HG02571 (cell line): ENCODE measurements around the gene FGD3.
"Not testable (repeated sequence)": the region's sequence is repeated elsewhere in the genome, so short reads cannot be mapped to it uniquely, and the experiment has no call there.

Experiments
- ATAC-seq: cut with Tn5 transposase; IDR thresholded peaks from one replicate; pipeline ENCODE4 v1.9.1; 2021; ENCODE audit warnings: mild to moderate bottlenecking, moderate library complexity; ENCODE audit not compliant: unreplicated experiment

The FGD3 gene

DNA sequence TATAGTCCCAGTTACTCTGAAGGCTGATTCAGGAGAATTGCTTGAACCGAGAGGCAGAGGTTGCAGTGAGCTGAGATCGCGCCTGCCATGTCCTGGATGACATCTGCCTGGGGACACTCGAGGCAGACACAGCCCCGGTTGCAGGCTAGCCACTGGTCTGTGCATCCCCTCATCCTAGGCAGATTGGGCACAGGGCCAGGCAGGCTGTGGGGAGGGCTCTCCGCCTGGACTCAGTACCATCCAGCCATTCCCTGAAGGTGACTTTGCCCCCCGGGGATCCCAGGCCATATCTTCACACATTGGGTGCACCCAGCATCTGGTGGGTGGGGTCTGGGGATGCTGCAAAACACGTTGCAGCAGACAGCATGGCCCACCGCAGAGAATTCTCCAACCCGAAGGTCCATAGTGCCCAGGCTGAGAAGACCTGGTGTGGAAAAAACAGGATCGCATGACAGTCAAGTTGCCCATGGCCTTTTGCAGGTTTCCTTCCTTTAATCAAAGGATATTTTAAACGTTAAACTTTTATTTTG is 60.3 kb downstream of the FGD3 start:
- ATAC-seq = no peak

DNA sequence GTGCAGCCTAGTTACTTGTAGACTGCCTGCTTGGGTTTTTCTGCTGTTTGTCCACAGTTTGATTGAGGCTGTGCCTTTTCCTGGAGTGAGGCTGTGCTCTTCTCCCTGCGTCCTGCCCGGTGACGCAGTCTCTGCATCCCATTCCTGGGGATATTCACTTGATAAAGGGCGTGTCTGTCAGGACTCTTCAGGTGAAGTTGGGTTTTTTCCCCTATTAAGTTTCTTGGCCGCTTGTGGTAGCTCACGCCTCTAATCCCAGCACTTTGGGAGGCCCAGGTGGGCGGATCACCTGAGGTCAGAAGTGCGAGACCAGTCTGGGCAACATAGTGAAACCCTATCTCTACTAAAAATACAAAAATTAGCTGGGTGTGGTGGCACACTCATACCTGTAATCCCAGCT is 61.1 kb downstream of the FGD3 start:
- no peak for ATAC-seq

DNA sequence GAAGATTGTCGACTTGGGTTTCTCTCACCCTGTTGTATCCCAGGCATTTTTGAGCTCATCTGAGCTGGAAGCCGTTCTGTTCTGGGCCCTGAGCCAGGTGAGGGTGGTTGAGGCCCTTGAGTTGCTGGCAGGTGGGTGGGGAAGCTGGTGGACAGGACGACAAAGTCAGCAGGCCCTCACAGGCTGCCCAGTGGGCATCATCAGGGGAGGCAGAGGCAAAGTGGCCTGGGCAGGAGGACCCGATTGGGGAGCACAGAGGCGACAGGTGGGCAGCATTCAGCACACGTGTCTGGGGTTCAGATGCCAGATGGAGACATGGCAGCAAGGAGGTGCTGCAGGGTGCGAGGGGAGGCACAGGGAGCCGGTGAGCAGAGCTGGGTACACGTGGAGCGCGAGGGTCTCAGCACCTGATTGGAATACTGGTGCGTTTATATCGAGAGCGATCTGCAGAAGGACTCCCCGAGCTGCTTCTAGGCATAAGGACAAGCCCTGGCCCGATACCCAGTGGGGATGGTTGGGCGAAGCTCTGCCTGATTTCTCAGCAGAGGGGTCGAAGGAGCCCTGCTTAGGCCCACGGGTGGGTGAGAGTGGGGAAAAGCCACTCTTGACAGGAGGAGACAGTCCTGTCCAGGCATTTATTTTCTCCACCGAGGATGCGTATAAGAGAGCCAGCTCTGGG is 62.2 kb downstream of the FGD3 start:
- no peak for ATAC-seq

DNA sequence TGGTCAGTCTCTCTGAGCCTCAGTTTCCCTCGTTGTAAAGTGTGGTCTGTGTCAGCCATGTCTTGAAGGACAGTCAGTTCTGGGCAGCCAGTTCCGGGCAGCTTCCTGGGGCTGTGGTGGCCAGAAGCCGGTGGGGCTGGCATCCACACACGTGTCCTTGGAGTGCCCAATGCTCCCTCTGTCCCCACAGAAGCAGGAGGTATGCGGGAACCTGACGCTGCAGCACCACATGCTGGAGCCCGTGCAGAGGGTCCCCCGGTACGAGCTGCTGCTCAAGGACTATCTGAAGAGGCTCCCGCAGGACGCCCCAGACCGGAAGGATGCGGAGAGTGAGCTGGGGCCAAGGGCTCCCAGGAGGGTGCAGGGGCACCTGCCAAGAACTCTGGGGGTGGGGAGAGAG is 62.7 kb downstream of the FGD3 start:
- ATAC-seq = no peak

DNA sequence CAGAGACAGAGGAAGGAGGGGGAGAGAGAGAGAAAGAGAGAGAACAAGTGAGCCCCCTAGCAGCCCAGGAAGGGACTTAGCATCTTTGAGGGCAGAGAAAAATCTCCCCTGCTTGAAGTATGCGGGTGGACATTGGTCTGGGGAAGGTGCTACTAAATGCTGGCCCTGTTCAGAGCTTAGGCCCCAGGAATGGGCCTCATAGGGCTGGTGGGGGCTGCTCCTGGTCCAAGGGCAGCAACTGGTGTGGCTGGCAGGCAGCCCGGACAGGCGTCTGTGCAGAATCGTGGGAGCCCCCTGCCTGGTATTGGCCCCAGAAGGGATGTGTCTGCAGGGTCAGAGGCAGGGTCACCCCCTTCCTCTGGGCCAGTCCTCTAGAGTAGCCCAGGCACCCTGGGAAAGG is 63.4 kb downstream of the FGD3 start:
- ATAC-seq = no peak

DNA sequence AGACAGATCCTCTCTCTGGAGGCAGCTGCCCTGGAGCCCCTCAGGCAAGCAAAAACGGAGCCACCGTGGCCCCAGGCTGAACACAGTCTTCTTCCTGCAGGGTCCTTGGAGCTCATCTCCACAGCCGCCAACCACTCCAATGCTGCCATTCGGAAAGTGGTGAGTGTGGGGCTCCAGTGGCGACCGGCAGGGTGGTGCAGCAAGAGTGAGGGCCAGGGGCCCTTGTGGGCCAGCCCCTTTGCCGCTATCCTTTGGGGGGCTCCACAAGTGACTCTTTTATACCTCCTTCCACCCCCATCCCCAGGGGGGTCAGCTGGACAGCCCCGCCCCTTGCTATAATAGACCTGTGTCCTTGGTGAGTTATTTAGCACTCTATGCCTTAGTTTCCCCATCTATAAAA is 63.8 kb downstream of the FGD3 start:
- no peak for ATAC-seq

DNA sequence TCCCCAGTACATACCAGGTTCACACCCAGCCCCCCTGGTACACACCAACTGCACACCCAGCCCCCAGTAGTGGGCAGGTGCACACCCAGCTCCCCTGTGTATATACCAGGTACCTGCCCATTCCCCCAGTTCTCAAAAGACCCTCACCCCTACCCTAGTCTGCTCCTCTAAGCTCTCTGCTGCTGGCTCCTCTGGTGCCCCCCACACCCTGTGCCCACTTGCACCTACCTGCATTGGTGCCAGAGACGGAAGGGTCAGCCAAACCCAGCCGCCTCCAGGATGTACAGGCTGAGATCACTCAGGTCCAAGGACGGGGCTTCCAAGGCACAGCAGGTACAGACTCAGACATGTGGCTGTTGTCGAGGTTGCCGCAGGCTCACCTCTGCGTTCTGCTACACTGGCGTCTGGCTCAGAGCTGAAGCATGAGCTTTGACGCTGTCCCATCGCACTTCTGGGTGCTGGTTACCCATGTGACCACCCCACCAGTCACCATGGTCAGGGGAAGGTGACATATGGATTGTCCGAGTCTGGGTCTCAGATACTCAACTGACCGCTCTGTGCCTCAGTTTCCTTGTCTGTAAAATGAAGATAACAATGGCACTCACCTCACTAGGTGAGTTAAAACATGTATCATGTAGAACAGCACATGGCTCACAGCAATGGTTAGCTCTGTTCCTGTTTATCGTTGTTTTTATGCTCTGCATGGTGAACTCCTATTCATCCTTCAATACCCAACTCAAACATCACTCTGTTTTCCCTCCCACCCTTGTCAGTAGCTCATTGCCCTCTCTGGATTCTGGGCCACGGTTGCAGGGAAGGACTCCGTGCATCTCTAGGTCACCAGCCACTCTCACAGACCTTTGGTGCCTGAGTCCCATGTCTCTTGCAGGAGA is 65.9 kb downstream of the FGD3 start:
- no peak for ATAC-seq

DNA sequence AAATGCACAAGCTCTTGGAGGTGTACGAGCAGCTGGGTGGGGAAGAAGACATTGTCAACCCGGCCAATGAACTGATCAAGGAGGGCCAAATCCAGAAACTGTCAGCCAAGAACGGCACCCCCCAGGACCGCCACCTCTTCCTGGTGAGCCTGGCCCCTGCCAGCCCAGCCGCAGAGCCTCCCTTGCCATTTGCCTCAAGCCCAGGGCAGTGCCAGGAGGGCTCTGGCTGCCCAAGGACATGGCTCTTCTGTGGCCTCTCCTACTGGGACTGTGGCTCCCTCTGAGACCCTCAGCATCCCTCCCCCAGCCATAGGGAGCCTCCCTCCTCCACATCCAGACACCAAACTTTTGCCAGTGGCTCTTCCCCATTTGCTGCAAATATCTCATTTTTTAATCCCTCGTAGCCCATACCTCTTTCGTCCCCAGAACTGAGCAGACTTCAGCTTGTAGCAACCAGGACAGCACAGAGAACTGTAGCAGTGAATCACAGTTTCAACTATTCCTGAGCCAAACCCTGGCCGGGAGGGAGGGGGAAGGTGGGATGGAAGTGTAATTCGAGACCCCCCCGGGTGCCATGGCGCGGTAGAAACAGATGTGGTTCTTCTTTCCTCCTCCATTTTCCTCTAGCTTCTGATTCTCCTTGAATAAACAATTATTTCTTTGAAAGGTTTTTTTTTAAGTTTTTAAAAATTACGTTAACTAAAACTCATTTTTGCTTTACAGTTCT is 66.7 kb downstream of the FGD3 start:
- ATAC-seq = no peak

DNA sequence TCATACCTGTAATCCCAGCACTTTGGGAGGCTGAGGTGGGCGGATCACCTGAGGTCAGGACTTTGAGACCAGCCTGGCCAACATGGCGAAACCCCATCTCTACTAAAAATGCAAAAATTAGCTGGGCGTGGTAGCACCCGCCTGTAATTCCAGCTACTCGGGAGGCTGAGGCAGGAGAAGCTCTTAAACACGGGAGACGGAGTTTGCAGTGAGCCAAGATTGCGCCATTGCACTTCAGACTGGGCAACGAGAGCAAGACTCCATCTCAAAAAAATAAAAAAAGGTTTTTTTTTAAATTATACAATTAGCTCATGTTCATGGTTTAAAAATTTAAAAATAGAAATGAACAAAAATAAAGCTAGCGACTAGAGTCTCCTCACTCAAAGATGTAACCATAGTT is 67.9 kb downstream of the FGD3 start:
- ATAC-seq = not testable (repeated sequence)

DNA sequence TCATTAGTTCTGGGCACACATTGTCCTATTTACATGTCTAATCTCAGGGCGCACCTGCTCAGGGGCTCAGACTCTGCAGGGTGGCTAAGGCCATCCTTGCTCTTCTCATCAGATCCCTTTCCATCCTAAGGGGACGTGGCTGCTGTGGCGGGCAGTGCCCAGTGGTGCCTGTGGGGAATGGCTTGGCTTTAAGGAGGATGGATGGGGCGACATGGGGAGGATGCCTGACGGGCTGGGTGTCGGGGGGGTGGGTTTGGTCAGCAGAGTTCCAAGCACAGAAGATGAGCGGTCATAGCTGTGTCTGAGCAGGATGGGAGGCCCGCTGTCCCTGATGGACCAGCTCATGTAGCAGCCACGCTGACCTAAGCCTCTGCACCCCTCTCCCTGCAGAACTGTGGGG is 70.3 kb downstream of the FGD3 start:
- ATAC-seq = no peak

DNA sequence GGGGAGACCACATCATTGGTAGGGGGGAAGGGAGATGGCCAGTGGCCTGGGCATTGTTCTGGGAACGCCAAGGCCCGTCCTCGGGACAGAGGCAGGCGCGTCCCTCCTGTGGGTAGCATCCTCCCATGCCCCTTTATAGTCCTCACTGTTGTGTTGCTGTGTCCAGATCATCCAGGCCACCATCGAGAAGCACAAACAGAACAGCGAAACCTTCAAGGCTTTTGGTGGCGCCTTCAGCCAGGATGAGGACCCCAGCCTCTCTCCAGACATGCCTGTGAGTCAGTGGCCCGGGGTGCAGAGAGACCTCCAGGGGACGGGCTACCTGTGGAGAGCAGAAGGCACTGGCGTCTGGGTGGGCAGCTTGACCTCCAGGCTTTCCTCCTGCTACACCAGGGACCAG is 72.8 kb downstream of the FGD3 start:
- ATAC-seq = no peak

DNA sequence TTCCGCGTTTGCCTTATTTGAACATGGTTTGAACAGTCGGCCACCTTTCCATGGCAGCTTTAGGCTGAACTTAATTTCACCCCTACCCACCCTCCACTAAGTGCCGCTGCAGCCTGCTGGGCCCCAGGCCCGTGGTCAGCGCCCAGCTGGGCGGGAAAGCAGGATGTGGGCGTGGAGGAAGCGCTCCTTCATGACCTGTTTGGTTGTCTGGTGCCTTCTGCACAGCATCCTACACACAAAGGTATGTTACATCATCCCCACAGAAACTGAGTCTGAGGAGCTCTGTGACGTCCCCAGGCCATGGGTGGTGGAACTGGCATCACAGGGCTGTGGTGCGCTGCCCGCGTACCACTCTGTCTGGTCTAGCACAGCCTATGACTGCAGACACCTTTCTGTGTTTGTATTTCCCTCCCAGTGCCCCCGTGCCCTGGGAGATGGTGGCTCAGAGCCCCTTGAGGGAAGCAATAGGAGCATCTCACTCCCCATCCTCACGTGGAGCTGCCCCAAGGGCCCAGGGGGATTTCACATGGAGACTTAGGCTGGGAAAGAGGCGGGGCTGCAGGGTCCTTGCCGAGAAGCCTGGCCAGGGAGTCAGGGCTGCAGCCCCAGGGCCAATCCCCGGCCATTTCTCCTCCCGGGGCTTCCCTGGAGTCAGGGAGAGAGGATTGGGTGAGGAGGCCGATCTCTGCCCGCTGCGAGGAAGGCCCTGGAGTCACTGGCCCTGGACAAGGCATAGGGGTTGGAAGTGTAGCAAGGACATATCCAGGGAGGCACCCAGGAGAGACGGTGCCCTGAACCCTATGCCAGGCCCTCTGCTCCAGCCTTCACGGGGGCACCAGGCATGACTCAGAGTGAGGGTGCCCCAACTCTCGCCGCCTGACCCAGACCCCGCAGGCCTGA is 73.7 kb downstream of the FGD3 start:
- no peak for ATAC-seq

DNA sequence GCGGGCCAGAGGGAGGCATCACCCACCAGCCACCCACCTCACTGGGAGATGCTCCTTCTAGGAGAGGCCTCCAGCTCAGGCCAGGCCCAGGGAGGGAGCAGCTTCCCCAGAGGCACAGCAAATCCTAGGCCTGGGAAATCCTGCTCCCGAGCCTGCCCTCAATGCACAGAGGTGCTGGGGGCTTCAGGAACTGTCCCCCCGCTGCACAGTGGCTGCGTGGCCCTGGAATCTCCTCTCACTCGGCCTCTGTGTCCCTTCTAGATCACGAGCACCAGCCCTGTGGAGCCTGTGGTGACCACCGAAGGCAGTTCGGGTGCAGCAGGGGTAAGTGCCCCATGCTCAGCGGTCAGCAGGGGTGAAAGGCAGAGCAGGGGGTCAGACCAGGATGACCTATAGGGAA is 74.7 kb downstream of the FGD3 start:
- no peak for ATAC-seq

DNA sequence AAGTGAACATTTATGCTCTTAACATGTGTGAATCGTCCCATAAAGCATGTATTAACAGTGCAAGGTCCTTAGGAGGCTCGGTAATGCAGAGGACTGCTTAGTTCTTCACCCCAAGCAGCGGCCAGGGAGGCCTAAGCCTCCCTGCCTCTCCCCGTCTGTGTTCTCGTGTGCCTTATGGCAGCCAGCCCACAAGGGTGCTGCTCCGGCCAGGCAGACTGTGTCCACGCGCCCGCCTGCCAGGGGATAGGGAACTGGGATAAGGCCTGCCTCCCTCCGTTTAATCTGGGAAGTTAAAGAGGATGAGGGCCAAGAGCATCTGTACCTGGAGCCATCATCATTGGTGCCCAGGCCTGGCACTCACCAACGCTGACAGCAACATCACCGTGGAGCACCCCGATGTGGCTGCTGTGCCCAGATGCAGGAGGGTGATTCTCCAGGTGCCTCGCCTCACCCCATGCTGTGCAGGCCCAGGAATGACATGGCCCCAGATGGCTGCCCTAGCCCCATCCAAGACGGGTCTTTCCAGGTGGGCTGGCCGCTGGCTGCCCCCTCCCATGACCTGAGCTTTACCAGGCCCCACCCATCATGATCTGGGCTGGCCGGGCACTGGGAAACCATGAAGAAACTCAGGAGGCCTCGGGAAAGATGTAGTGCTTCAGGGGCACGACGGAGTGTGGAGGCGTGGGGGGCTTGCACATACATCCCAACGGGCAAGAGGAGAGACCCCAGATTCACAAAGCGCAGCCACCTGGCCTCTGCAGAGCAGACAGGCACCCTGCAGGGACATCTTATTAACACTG is 75.6 kb downstream of the FGD3 start:
- ATAC-seq = no peak

DNA sequence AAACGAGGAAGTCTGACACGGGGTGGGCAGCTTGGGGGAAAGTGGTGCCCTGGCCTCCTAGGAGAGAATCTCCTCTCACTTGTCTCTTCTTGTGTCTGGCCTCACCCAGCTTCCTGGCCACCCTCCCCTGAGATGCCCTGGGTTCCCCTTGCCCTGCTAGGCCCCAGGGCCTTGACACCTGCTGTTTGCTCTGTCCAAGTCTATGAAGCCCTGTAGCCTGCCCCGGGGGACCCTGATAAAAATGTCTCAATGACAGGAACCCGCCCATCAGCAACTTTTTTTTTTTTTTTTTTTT is 76.1 kb downstream of the FGD3 start:
- no peak for ATAC-seq

DNA sequence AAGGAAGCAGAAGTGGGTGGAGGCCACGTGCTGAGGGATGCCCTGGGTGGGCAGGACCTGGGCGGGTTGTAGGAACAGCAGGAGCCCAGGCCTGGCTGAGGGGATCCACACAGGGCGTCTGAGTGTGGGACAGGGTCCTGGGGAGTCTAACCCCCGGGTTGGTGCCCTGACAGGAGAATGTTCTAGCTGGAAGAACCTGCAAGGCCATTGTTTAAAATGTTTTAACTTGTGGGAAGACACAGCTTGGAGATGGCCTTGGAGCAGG is 77.3 kb downstream of the FGD3 start:
- ATAC-seq = no peak

DNA sequence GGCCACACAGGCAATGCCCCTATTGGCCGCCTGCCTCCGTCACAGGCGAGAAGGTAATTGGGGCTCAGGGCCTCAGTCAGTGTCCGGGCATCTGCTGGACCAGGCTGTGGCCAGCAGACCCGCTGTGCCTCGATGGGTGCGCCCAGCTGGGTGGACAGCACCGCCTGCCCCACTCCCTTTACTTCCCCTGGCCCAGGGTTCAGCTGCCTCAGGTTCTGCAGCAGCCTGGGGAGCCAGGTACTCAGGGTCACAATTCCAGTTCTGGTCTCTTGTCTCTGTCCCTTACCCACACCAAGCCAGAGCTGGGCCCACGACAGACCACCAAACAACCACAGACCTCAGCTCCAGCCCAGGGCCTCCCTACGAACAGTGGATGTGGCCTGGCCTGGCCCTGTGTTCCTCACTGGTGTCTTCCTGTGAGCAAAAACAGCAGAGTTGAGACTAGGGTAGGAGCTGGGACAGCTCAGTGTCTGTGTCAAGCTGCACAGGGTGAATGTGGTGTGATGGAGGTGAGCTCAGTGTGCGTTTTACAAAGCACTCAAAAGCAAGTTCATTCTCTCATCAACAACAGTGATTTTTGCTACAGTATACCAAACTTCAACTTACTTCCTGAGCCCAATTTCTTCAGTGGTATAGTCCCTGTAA is 77.8 kb downstream of the FGD3 start:
- ATAC-seq = no peak

DNA sequence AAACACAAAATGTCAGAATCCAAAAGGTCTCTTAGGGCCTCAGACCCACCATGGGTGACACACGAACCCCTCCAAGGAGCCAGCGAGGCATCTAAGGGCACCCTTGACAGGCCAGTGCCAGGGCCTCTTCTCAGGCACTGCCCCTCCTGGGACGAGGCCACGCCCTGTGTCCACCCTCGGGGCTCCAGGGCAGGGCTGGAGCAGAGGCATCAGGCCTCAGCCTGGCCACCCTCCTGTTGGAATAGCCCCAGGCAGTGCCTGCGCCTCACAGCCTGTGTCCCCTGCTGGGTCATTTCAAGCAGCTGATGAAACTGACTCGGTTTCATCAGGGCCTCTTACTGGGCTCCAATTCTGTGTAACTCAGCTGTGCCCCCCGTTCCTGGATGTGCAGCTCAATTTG is 78.4 kb downstream of the FGD3 start:
- no peak for ATAC-seq

DNA sequence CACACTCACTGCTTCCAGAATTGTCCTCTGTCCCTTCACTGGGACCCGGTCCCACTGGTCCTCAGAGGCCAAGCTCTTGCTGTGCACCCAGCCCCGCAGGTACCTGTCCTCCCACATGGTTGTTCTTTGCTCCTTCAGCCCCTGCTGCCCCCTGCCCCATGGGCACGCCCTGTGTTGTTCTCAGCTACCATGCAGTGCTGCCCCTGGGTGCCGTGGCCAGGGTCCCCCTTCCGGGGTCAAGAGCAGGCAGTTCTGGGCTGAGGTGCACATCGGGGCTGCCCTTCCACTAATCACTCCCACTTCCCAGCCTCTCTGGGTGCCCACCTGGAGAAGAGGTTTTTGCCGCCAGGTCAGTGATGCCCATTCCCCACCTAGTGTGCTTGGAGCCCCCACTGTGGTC is 79.3 kb downstream of the FGD3 start:
- ATAC-seq = no peak

DNA sequence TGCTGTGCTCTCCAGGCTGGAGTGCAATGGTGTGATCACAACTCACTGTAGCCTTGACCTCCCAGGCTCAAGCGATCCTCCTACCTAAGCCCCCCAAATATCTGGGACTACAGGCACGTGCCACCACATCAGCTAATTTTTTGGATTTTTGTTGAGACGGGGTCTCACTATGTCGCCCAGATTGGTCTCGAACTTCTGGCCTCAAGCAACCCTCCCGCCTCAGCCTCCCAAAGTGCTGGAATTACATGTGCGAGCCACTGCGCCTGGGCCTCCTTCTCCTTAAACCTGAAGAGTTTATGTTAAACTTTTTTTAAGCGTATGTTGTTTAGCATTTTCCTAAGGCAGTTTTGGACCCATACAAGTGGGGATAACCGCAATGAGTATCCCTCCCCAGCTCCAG is 80.4 kb downstream of the FGD3 start:
- no peak for ATAC-seq
